Cerebellar nuclear complex (tissue), 1 donor: ENCODE results near the gene KCNQ1.

Experiments used
- DNase-seq, 2 experiments: peaks; one replicate each; lab custom pipeline; 2025; lab: John Stamatoyannopoulos, UW

KCNQ1 gene

DNA sequence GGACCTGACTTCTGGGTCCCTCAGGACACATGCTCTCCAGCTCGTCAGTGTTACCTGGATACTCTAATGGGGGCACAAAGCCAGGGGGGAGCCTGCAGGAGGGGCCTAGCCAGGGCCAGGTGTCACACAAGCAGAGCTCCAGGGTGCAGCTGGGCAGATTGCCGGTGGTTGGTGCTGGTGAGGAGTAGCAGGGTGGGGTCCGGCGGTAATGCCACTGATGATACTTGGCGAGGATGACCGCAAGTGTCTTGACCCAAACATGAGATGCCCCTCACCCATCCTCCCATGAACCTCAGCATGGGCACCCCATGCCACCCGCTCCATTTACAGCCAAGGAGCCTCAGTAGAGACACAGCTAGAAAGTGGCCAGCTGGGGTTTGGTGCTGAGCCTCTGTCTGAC, 270.1 kb downstream of the KCNQ1 start:
- no peak for DNase-seq

- DNase-seq, result no peak
Observed at GRCh38 chr11:2715716-2716350, 271.0 kb downstream of the KCNQ1 start.

DNA sequence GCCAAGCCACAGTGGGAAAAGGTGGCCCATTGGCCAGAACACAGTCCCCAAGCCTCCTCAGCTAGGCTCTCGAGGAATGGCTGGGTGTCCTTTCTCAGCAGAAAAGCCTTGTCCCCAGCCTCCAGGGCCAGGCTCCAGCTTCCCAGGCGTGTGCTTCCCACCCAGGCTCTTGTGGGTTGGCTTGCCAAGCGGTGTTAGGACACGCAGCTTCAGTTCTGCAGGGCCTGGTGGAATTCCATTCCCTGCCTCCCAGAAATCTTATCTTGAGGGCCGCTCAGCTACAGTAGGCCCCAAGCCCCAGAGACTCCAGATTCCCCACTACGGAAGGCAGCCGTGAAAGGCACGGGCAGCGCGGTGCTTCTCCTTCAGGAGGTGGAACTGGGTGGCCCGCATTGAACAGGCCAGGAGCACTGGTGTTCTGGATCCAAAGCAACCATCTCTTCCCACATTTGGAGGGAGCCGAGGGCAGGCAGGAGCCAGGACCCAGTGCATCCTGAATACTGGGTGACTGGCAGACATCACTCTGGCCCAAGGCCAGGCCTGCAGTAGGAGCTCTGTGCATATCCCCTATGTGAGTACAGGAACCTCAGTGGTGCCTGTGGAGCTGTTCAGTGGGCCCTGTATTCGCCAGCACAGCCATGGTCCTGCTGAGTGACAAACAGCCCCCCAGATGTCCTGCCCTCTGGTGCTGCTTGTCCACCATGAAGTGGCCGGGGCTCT, 271.7 kb downstream of the KCNQ1 start:
- DNase-seq, result no peak

- DNase-seq, result no peak
Observed at GRCh38 chr11:2717561-2718325, 272.9 kb downstream of the KCNQ1 start.

DNA sequence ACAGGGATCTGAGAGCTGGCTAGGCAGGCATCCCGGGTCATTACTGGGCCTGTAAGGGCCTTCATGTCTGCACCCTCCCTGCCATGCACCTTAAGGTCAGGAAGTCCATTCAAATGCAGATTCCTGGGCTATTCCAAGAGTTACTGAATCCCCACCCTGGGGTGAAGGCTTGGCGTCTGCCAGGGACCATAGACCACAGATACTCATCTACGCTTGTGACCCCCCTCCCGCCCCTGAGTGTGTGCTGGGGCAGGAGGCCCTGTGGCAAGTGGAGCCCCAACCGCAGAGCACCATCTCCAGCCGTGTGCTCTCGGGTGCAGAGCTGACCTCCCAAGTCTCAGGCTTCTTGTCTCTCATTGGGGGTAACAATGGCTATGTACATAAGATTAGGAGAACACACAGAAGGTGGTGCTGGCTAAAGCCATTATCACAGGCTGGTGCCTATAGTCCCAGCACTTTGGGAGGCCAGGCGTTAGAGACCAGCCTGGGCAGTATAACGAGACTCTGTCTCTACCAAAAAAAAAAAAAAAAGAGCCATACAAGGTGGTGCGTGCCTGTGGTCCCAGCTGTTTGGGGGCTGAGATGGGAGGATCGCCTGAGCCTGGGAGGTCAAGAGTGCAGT, 274.1 kb downstream of the KCNQ1 start:
- DNase-seq, result no peak

DNA sequence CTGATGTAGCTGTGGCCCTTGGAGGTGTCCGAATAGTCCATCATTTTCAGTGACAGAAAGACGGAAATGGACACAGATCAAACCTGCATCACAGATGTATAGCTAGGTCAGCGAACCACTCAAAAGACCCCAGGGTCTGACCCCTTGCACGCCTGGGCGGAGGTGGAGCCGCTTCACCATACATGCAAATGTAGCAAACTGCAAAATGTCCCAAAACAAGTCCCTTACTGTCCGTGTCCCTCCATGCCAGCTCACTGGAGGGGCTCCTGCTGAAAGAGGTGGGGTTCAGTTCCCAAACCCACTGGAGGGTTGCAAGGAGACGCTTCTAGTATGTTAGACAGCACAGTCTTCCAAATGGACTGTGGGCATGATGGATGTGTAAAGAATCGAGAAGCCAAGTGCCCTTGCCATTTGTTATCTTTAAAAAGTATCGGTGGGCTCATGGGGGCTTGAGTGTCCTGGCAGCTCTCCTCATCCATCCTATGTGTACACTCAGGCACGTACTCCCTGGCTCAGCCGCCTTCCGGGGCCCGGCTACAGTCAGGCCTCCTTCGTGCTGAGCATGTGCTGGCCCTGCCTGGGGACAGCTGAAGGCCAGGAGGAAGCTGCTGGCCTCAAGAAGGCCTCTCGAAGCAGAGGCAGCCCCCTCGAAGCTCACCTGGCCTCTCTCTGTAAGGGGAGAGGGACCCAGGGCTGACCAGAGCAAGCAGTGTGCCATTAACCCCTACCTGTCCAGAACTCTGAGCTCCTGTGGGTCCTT, 275.2 kb downstream of the KCNQ1 start:
- DNase-seq, result no peak

GRCh38 chr11:2721210-2721916, 276.6 kb downstream of the KCNQ1 start:
- no peak for DNase-seq

- no peak for DNase-seq
Observed at GRCh38 chr11:2722955-2723354, 278.1 kb downstream of the KCNQ1 start.

- DNase-seq, result no peak
Observed at GRCh38 chr11:2724104-2724503, 279.3 kb downstream of the KCNQ1 start.

DNA sequence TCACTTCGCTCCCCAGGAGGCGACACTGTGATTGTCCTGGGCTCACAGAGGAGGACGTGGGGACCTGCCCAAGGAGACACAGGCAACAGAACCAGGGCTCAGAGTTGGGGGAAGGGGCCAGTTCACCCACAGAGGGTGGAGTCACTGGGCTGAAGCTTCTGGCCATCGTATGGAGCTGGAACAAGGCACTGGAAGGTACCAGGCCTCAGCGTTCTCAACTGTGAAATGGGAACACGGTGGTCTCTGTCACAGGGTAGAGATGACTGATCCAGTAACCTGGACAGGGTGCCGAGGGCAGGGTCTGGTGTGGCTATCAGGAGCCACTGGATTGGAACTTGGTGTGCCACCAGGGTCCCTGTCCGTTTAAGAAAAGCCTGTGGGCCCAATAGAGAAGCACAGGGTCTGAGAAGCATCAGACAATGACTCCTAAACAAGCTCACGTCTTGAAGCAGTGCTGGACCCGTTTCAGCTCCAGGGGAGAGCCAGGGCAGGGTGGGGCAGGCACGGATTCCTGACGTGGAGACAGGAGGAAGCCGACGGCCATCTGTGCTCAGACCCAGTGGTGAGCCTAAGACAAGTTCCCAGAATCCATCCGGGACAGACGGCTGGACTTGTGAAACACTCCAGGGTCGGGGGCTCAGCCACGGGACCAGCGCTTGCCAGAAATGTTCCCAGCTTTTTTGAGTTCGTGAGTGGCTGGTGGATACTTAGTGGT, 280.0 kb downstream of the KCNQ1 start:
- DNase-seq, result no peak

DNA sequence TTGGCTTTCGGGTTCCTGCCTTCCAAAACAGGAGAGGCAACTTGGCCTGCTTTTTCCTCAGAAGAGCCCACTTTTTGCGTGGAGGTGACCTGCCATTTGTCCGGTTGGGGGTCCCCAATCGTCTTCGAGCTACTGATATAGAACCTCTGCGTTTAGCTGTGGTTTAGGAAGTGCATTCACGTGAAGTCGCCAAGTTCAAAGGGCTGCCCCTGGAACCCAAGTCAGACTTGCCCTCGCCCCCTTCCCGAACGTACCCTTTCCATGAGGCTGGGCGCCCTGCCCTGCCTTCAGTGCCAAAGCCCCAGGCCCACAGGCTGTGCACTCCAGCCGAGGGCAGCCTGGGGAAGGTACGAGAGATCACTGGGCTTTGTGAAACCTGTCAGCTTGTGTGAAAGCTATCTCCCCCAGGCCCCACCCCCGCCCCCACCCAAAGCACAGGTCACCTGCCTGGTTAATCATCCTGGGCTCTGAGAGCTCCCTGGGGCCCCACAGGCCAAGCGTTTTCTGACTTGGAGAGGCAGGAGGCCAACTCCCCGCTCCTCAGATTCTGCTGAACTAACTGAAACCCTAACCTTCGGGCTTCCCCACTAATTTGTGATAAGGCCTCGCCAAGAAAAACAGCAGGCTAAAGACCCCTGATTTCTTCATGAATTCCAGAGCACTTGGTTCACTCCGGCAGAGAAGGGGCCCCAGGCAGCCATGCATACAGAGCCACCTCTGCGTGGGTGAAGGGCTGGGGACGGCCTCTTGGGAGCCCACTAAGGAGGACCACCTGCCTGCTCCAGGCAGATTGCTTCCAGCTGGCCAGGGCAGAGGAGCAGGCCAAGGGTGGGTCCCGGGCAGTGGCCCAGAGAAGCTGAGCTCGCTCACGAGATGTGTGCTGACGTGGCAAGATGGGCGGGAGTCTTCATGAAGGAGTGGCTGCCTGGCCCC, 280.8 kb downstream of the KCNQ1 start:
- DNase-seq, result no peak

- DNase-seq, result no peak
Observed at GRCh38 chr11:2726964-2727363, 282.2 kb downstream of the KCNQ1 start.

DNA sequence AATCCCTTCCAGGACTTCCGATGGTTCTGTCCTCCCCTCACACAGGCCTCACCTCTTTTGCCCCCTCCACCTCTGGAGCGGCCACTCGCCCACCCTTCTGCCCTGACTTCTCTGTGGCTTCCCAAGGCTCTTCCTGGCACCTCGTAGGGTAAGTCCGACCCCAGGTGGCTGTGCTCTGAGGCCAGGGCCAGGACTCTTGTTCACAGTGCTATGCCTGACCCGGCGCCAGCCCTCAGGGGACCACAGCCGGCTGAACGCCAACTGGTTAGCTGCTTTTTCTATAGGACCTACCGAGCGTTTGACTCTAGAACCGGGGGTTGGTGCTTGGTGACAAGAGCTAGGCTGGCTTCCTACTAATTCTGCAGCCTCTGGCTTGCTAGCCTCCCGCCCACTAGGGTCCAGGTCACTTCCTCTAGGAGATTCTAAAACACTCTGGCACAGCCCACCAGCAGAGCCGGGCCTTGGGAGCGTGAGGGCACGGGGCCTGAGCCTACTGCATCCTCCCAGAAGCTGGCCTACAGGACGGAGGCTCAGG, 283.4 kb downstream of the KCNQ1 start:
- DNase-seq, result no peak

- no peak for DNase-seq
Observed at GRCh38 chr11:2728663-2729332, 284.0 kb downstream of the KCNQ1 start.

- DNase-seq, result no peak
Observed at GRCh38 chr11:2729841-2730240, 285.0 kb downstream of the KCNQ1 start.

DNA sequence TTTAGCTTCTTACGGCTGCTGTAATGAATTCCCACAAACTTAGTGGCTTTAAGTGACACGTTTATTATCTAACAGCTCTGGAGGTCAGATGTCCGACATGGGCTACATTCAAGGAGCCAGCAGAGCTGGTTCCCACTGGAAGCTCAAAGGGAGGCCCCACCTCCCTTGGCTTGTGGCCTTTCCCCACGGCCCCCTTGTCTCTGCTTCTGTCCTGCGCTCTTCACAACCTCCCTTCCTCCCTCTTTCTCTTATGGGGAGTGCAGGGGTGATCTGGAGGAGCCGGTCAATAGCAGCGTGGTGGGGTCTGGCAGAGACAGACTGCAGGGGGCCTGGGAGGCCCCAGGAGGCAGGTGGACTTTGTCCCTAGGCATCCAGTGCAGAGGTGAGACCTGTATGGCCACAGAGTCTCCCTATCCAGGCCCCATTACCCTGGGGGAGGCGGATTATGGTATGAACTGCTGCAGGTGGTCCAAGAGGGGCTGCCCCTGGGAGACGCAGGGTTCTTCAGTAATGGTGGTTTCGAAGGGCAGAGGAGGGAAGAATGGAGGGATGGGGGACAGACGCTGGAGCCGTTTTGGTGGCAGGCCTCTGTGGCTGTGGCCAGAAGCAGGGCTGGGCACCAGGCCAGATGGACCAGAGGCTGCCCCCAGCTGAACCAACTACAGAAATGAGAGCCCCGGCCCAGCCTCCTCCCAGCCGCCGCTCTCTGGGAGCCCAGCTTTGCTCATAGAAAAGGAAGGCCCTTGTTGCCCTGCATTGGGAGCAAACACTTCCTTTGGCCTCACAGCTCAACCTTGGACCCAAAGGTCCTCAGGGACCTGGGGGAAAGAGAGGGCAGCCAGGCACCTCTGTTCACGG, 285.7 kb downstream of the KCNQ1 start:
- DNase-seq, result no peak
